HL-60/S4 (cell line): ENCODE data around the gene MYBBP1A.
"Not testable (repeated sequence)": the region's sequence is repeated elsewhere in the genome, so short reads cannot be mapped to it uniquely, and the experiment has no call there.

Experiments used
- in situ Hi-C: fragments of 300-500 bp; cut with MboI; formaldehyde crosslinking; loops from 2 replicates; pipeline ENCODE4 v1.14.3; 2022; ENCODE audit warnings: low sequenced_read_pairs

Gene MYBBP1A, protein sequence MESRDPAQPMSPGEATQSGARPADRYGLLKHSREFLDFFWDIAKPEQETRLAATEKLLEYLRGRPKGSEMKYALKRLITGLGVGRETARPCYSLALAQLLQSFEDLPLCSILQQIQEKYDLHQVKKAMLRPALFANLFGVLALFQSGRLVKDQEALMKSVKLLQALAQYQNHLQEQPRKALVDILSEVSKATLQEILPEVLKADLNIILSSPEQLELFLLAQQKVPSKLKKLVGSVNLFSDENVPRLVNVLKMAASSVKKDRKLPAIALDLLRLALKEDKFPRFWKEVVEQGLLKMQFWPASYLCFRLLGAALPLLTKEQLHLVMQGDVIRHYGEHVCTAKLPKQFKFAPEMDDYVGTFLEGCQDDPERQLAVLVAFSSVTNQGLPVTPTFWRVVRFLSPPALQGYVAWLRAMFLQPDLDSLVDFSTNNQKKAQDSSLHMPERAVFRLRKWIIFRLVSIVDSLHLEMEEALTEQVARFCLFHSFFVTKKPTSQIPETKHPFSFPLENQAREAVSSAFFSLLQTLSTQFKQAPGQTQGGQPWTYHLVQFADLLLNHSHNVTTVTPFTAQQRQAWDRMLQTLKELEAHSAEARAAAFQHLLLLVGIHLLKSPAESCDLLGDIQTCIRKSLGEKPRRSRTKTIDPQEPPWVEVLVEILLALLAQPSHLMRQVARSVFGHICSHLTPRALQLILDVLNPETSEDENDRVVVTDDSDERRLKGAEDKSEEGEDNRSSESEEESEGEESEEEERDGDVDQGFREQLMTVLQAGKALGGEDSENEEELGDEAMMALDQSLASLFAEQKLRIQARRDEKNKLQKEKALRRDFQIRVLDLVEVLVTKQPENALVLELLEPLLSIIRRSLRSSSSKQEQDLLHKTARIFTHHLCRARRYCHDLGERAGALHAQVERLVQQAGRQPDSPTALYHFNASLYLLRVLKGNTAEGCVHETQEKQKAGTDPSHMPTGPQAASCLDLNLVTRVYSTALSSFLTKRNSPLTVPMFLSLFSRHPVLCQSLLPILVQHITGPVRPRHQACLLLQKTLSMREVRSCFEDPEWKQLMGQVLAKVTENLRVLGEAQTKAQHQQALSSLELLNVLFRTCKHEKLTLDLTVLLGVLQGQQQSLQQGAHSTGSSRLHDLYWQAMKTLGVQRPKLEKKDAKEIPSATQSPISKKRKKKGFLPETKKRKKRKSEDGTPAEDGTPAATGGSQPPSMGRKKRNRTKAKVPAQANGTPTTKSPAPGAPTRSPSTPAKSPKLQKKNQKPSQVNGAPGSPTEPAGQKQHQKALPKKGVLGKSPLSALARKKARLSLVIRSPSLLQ (N-terminal part only)

DNA sequence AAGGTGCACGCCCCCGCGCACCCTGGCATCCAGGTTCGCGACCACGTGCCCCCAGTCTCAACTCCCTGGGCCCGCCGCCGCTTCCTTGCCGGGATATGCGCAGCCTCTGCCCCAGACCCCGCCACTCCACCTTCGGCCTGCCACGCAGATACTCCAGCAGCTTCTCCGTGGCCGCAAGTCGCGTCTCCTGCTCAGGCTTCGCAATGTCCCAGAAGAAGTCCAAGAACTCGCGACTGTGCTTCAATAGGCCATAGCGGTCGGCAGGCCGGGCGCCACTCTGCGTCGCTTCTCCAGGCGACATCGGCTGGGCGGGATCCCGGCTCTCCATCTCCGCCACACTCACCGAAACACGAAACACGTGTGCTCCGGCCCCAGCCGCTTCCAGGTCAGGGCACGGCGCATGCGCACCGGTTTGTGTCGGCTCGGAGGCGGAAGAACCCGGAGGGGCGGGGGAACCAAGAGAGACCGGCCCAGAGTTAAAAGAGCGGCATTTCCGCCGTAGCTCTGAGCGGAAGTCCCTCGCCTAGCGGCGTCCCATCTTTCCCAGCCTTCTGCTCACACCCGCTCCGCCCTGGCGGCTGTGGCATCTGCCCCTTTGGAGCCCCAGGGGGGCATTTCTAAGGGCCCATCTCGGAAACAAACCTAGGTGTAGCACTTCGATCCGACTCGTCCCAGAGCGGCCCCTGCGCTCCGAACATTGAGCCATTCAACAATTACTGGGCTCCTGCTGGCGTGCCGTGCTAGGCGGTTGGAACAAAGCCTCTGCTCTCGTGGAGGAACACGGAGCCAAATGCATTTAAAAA lies at the start of gene MYBBP1A:
MYBBP1A (minus strand) TSS at position 388 of the 803 bp plus-strand sequence; CDS start at position 328, 60 bp downstream.
- in situ Hi-C loops = no loop called here

DNA sequence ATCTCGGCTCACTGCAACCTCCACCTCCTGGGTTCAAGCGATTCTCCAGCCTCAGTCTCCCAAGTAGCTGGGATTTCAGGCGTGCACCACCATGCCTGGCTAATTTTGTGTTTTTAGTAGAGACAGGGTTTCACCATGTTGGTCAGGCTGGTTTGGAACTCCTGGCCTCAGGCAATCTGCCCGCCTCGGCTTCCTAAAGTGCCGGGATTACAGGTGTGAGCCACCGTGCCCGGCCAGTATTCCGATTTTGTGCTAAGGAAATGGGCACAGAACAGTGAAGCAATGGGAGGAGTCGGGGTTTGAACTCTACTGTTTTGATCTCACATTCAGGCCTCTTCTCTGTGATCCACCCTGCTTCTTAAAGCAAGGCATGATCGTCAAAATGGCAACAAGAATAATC lies 49.6 kb upstream of the MYBBP1A start:
- in situ Hi-C loops = not testable (repeated sequence)

DNA sequence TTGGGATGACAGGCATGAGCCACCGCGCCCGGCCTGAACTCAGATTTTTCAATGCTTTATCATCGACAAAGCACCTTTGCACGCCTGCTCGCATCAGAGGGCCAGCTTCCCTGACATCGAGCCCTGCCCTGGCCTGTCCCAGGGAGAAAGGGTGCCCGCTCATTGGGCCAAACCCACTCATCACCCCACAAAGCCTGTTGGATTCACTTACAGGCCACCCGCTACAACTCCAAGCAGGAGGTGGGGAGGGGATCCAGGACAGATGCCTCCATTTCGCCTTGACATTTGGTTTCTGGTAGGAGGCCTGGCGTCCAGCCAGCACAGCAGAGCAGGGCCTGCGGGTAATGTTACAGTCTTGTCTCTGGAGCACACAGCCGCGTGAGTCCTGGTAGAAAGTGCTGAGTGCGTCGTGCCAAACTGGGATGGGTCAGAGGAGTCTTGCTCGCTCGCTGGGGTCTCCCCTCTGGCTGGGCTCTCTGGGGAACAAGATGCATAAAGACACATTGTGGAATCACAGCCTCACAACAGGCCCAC lies 49.0 kb upstream of the MYBBP1A start:
- in situ Hi-C loops = no loop called here

DNA sequence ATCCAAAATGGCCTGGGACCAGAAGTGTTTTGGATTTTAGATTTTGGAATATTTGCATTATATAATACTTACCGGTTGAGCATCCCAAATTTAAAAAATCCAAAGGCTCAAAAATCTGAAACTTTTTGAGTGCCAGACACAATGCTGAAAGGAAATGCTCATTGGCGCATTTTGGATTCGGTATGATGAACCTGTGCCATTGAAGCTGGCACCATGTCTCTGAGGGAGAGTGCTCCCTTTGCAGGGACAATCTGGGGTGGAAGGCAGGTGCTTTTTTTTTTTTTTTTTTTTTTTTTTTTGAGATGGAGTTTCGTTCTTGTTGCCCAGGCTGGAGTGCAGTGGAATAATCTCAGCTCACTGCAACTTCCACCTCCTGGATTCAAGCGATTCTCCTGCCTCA lies 46.9 kb upstream of the MYBBP1A start:
- in situ Hi-C loops = no loop called here

DNA sequence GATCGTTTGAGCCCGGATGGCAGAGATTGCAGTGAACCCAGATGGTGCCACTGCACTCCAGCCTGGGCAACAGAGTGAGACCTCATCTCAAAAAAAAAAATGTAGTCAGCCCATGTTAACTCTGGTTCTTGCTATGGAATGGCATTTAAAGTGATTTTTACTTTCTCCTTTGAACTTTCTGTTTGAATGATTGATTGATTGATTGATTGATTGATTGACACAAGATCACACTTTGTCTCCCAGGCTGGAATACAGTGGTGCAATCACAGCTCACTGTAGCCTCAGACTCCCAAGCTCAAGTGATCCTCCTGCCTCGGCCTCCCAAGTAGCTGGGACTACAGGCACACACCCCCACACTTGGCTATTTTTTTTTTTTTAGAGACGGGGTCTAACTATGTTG lies 46.1 kb upstream of the MYBBP1A start:
- in situ Hi-C loops = no loop called here

DNA sequence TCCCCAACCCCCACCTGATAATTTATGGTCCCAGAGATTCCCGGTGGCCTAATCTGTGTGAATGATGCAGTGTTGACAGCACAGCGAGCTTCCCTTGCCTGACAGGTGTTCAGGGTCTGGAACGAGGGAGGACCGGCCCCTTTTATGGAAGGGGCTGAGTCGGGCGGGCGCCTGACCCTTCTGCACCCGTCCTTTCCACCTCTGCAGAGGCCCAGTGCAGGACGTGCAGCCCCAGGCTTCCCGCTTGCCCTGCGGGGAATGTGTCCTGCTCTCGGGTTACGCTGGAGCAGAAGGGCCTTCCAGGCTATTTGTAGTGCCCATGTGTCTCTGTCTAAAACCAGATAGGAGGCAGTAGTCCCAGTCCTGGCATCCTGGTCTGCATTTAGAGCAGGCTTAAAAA lies 45.4 kb upstream of the MYBBP1A start:
- in situ Hi-C loops = no loop called here

DNA sequence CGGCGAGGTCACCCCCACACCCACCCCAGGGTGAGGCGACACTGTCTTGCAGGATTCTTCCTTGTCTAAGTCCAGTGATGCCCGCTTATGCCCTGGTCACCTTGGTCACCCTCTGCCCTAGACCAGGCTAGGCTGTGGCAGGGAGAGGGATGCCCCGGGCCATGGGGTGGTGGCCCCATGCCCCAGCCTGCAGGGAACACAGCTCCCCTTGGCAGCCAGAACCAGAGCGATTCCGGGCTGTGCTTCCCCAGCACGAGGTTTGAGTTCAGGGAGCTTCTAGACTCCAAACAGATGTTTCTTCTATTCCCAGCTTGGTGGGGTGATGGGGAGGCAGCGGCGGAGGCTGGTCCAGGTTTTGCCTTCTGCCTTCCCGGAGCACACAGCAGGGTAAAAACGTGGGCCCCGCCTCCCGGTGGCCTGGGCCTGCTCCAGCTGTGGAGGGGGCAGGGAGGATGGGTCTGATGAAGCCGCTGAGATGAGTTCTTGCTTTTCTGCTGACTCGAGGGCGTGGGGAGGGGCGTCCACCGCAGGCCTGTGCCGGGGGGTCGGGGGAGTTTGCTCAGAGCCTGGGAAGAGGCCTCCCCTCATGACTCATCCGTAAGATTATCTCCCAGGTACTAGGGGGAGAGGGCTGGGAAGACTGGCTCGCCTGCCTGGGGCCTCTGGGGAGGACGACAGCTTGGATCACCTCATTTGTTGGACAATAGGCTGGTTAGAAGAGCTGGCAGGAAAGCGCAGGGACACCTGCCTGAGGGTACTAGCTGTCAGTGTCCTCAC lies 44.5 kb upstream of the MYBBP1A start:
- in situ Hi-C loops = no loop called here

DNA sequence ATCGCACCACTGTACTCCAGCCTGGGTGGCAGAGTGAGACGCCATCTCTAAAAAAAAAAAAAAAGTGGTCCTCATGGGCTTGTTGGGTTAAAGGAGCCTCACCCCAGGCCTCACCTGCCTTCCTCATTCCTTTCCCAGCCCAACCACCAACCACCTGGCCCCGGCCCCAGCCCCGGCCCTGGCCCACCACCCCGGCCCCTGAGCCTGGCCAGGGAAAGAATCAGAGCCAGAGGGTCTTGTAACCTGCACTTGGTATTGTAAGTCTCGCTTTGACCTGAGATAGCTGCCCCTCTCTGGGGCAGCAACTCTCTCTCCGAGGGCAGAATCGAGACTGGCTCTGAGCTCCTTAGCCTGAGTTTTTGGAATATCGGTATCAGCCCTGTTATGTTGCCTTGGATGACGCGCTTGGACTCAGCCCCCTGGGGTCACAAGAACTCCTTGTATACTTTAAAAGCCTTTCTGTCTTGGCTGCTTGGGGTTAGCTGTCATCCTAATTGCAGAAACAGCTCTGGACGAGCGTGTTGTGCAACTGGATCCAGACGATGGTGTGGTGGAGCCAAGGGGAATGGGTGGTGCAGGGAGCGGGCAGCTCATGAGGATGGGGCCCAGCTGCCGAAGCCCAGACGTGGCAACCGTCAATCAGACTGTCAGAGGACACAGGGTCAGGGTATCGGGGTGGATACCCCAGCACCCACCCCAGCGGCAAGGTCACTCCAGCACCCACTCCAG lies 43.8 kb upstream of the MYBBP1A start:
- in situ Hi-C loops = no loop called here

DNA sequence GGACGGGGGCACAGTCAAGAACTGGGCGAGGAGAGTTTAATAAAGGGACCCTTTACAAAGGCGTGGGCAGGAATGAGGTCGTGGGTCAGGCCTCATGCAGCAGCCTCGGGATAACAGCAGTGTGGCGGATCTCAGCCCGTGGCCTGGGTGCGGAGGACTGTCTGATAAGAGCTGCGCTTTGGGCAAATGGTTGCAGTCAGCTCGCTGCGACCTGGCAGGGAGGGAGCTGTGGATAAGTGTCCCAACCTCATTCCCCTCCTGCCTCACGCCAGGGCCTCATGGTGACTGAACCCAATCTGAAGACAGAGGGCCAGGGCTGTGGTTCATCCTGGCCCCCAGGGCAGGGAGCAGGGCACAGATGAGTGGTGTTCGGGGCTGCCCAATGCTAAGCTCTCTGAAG lies 42.8 kb upstream of the MYBBP1A start:
- in situ Hi-C loops = no loop called here

DNA sequence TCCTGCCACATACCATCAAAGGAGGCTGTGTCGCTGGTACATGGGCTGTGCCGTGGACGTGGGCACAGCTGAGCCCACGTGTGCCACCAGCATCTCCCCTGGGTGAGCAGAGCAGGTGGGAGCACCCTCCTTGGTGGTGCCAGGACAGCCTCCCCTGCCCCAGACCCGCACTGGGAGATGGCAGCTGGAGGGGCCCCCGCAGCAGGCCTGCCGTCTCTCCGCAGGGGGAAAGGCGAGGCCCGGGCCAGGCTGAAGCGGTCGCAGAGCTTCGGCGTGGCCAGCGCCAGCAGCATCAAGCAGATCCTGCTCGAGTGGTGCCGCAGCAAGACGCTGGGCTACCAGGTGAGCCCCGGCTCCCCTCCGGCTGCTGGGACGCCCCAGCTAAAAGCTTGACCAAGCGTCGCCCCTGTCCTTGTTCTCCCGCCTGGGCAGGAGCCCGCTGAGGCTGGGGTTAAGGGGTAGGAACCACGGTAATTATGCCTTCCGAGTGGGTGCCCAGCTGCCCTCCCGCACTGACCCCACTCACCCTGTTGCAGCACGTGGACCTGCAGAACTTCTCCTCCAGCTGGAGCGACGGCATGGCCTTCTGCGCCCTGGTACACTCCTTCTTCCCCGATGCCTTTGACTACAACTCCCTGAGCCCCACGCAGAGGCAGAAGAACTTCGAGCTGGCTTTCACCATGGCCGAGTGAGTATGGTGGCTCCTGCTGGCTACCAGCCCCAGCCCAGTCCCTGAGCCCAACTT lies 41.6 kb upstream of the MYBBP1A start:
- in situ Hi-C loops = no loop called here

DNA sequence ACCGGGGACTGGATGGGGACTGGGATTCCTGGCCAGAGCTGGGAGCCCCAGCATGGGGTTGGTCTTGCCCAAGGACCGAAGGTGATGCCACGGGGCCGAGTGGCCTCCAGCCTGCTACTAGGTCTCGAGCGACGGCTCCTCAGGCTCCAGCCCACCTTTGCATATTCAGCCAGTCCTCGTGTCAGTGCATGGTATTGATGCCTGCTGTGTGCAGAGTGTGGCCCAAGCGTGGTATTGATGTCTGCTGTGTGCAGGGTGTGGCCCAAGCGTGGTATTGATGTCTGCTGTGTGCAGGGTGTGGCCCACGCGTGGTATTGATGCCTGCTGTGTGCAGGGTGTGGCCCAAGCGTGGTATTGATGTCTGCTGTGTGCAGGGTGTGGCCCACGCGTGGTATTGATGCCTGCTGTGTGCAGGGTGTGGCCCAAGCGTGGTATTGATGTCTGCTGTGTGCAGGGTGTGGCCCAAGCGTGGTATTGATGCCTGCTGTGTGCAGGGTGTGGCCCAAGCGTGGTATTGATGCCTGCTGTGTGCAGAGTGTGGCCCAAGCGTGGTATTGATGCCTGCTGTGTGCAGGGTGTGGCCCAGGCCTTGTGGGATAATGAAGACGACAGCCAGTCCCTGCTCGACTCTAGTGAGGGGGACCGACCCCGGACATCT lies 40.6 kb upstream of the MYBBP1A start:
- in situ Hi-C loops = not testable (repeated sequence)

DNA sequence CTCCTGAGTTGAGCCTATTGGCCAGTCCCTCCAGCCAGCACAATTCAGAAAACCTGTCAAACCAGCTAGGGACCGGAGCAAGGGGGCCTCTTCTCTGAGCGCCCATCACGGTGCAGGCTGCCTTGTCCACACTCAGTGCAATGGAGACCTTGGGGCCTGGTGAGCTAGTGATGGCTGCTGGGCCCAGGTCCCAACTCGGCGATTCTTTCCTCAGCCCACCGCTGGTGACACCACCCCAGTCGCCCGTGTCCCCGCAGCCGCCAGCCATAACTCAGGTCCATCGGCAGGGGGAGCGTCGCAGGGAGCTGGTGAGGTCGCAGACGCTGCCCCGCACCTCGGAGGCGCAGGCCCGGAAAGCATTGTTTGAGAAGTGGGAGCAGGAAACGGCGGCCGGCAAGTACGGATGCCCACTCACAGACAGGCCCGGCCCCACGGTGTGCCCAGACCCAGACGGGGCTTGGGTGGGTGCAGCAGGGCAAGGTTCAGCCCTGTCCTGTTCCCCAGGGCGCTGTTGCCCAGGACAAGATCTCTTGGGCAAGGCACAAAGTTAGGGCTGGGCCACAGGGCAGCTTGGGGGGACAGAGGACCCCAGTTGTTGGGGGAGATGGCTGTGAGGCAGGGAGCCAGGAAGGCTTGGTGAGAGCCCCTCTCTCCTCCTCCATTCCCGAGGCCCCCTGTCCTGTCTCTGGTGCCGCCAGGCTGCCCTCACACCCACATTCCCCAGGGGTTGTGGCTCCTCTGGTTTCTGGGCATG lies 39.9 kb upstream of the MYBBP1A start:
- in situ Hi-C loops = no loop called here

DNA sequence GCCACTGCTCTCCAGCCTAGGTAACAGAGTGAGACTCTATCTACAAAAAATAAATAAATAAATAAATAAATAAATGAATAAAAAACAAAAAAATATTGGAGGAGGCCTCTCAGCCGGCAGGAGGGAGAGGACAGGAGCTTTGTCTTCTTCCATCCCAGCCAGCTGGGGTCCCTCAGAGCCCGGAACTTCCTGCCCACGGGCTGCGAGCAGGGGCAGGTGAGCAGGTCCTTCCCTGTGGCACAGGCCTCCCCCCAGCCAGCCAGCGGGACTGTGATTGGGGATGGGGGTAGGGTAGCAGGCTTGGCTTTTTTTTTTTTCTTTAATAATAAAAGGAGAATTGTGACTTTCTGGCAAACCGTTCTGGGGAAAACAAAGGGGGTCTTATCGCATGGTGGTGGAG lies 39.2 kb upstream of the MYBBP1A start:
- in situ Hi-C loops = no loop called here

DNA sequence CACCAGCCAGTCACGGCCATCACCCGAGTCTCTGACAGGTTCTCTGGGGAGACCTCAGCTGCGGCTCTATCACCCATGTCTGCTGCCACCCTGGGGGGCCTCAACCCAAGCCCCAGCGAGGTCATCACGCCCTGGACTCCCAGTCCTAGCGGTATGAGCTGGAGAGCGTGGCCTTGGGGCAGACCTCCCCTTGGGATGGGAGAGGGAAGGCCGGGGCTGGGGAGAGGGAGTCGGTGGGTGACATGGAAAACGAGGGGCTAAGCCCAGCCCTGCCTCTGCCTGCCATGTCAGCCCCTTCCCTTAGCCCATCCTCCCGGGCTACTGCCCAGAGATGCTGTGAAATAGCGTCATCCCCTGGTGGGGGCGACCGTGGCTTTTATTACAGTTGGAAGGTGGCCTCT lies 37.8 kb upstream of the MYBBP1A start:
- in situ Hi-C loops = no loop called here

DNA sequence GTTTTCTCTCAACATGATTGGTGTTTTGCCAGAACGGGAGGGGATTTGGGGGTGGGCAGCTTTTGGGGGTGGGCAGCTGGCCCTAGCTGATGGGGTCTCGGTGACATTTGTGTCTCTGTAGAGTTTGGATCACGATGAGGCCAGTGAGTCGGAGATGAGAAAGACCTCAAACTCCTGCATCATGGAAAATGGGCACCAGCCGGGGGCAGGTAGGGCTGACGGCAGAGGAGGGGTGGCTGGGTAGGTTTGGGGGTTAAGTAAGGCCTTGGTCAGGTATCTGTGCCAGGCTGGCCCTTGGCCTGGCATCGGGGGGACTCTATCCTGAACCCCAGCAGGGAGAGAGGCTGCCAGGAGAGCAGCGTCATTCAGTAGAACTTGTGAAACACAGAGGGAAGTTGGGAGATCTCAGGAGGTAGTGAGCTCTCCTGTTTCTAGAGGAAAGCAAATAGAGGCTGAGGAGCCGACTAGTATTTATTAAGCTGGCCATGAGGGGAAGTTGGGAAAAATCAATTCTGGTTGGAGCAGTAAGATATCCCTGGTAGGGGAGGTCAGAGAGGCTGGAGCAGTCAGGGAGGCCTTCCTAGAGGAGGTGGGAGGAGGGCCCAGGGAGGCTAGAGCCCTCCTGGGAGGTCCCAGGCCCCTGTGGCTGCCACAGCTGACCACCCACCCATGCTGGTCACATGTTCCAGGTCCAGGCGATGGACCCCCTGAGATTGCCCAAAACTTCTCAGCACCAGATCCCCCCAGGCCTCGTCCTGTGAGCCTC lies 37.2 kb upstream of the MYBBP1A start:
- in situ Hi-C loops = no loop called here

DNA sequence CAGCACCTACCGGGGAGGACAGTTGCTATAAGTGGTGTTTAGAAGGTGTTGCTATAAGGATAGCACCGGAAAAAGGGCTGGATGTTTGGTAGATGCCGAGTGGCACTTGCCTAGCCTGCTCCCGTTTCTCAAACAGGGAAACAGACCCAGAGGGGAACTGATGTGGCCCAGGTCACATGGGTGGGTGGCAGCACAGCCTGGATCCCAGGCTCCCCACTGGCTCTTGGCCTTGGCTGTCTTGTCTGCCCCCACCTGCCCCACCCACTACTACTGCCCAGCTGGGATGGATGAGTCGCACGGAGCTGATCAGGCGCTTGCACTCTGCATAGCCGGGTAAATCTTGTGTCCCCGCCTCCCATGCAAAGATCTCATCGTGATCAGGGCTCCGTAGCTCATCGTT lies 36.3 kb upstream of the MYBBP1A start:
- in situ Hi-C loops = no loop called here
